HepG2 (cell line): ENCODE data around the gene NLRP12. TPM values are rescaled to one million over a fixed set of nuclear protein-coding genes. Genes with fewer than 3 reads are reported as not detected.

Experiments
- BCL6 ChIP-seq: IDR thresholded peaks from 2 replicates; pipeline ENCODE4 v1.6.1; 2016; ENCODE audit warnings: missing genetic modification reagents, missing compliant biosample characterization
- CBX5 ChIP-seq: sonication (generic); formaldehyde crosslinking; IDR thresholded peaks from 2 replicates; pipeline ENCODE4 v1.4.0; 2020; ENCODE audit warnings: missing genetic modification reagents, borderline replicate concordance
- DNMT3B ChIP-seq: conservative IDR thresholded peaks from 2 replicates; pipeline ENCODE4 v1.6.1; 2016; ENCODE audit warnings: missing biosample characterization, control low read depth
- ERF ChIP-seq: IDR thresholded peaks from 2 replicates; pipeline ENCODE4 v1.6.1; 2018; ENCODE audit warnings: missing biosample characterization, missing genetic modification reagents
- RCOR2 ChIP-seq: IDR thresholded peaks from 2 replicates; pipeline ENCODE4 v1.6.1; 2016; ENCODE audit warnings: missing biosample characterization, missing genetic modification reagents
- RFXANK ChIP-seq: IDR thresholded peaks from 2 replicates; pipeline ENCODE4 v1.6.1; 2016
- RXRA ChIP-seq: sonication (generic); formaldehyde crosslinking; IDR thresholded peaks from 2 replicates; pipeline ENCODE4 v1.5.1; 2020; ENCODE audit warnings: missing genetic modification reagents
- SKI ChIP-seq: fragments of 450-650 bp; IDR thresholded peaks from one replicate; pipeline ENCODE4 v1.6.1; 2018; ENCODE audit warnings: mild to moderate bottlenecking; ENCODE audit not compliant: partially characterized antibody
- ZMYM3 ChIP-seq: sonication (generic); formaldehyde crosslinking; IDR thresholded peaks from 2 replicates; pipeline ENCODE4 v1.5.1; 2020; ENCODE audit warnings: mild to moderate bottlenecking, missing genetic modification reagents
- ZNF12 ChIP-seq: sonication (generic); formaldehyde crosslinking; IDR thresholded peaks from 2 replicates; pipeline ENCODE4 v1.5.0; 2020; ENCODE audit warnings: missing genetic modification reagents
- ZNF337 ChIP-seq: sonication (generic); formaldehyde crosslinking; IDR thresholded peaks from 2 replicates; pipeline ENCODE4 v1.5.1; 2020; ENCODE audit warnings: missing genetic modification reagents, low read depth, mild to moderate bottlenecking, borderline replicate concordance
- ZNF572 ChIP-seq: sonication (generic); formaldehyde crosslinking; IDR thresholded peaks from 2 replicates; pipeline ENCODE4 v1.5.1; 2020; ENCODE audit warnings: mild to moderate bottlenecking, missing genetic modification reagents
- ZSCAN22 ChIP-seq: sonication (generic); formaldehyde crosslinking; IDR thresholded peaks from 2 replicates; pipeline ENCODE4 v1.4.0; 2020; ENCODE audit warnings: mild to moderate bottlenecking, missing genetic modification reagents
- polyA plus RNA-seq, 8 experiments: library from polyadenylated mRNA; depleted of rRNA in 3 of 8; stranded (reverse) in 7 of 8; unstranded in 1 of 8; fragments of >200 nt; fragmentation: Illumina TruSeq in 4 of 8; extraction: Trizol in 4 of 8; gene quantifications; 2 replicates each; pipeline versions ENCODE4 v1.2.1 to v1.2.3, GENCODE V29; 2011 to 2016; ENCODE audit warnings: low read depth in 4 of 8, missing spikeins in 1 of 8, mixed read lengths in 1 of 8; ENCODE audit not compliant: insufficient read depth in 1 of 8
- total RNA-seq, 5 experiments: library from RNA; depleted of rRNA; stranded (reverse); fragments of >200 nt; fragmentation: Illumina TruSeq; extraction: Trizol; gene quantifications; 2 replicates each; pipeline ENCODE4 v1.2.3, GENCODE V29; 2016; ENCODE audit warnings: low read depth in 1 of 5
- TF ChIP-seq, protein P1 (sequence below): sonication (generic); formaldehyde crosslinking; conservative IDR thresholded peaks from 2 replicates; pipeline ENCODE4 v1.4.0; 2020; ENCODE audit warnings: mild to moderate bottlenecking, missing genetic modification reagents, moderate library complexity
- TF ChIP-seq, protein P2 (sequence below): sonication (generic); formaldehyde crosslinking; IDR thresholded peaks from 2 replicates; pipeline ENCODE4 v1.5.0; 2020; ENCODE audit warnings: mild to moderate bottlenecking, missing genetic modification reagents, borderline replicate concordance
- TF ChIP-seq, protein P3 (sequence below): sonication (generic); formaldehyde crosslinking; IDR thresholded peaks from 2 replicates; pipeline ENCODE4 v1.4.0; 2020; ENCODE audit warnings: missing genetic modification reagents

NLRP12 gene
- total and polyA plus RNA-seq, 2 of the 13 experiments (the other 11 are each of a cell fraction or from before 2014, with no cell fraction given): 0.15 to 0.20 TPM

DNA sequence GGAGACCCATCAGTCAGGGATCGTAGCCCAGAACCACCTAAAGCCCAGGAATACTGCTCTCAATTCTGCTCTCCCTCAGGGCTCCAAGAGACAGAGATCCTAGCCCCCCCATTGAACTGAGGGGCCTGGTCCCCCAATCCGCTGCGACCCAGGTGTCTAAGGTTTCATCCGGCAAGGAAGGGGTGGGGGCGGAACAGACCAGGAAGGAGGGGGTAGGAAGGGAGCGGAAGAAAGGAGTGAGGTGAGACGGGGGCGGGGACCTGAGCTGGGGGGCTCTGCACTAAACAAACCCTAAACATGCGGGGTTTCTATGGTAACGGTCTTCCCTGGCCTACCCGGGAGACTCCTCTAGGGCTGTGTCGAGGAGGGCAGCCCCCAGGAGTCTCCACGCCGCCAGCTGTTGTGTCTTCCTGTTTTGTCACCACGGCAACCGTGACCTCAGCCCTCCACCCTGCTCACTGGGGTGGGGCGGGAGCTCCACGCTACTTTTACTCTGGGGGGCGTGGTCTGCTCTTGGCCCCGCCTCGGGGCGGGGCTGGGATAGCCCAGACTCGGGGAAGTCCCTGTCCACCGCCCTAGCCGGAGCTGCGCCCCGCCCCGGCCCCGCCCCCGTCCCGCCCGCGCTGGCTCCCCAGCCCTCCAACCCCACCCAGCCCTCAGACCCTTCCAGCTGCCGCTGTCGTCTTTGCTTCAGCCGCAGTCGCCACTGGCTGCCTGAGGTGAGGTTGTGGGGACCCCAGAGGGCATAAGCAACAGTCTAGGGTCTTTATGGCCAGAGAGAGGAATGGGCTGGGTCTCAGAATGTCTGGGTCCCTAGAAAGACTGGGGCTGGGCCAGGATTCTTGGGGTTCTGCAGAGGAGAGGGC is 43.3 kb upstream of the NLRP12 start, which contains the start of gene MYADM (continued):
- TF ChIP-seq, protein P1, sequence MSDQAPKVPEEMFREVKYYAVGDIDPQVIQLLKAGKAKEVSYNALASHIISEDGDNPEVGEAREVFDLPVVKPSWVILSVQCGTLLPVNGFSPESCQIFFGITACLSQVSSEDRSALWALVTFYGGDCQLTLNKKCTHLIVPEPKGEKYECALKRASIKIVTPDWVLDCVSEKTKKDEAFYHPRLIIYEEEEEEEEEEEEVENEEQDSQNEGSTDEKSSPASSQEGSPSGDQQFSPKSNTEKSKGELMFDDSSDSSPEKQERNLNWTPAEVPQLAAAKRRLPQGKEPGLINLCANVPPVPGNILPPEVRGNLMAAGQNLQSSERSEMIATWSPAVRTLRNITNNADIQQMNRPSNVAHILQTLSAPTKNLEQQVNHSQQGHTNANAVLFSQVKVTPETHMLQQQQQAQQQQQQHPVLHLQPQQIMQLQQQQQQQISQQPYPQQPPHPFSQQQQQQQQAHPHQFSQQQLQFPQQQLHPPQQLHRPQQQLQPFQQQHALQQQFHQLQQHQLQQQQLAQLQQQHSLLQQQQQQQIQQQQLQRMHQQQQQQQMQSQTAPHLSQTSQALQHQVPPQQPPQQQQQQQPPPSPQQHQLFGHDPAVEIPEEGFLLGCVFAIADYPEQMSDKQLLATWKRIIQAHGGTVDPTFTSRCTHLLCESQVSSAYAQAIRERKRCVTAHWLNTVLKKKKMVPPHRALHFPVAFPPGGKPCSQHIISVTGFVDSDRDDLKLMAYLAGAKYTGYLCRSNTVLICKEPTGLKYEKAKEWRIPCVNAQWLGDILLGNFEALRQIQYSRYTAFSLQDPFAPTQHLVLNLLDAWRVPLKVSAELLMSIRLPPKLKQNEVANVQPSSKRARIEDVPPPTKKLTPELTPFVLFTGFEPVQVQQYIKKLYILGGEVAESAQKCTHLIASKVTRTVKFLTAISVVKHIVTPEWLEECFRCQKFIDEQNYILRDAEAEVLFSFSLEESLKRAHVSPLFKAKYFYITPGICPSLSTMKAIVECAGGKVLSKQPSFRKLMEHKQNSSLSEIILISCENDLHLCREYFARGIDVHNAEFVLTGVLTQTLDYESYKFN: peak; percentile 86
- TF ChIP-seq BCL6 (CRISPR knock-in tag) (0 out of 2 replicates have a peak, but pooled peaks have one; percentile 48), SKI (peak; percentile 83), ZMYM3 (no peak), ZNF12 (CRISPR knock-in tag) (no peak), ERF (CRISPR knock-in tag) (peak; percentile 95), DNMT3B (CRISPR knock-in tag) (no peak), CBX5 (0 out of 2 replicates have a peak, but pooled peaks have one; percentile 34), ZNF337 (CRISPR knock-in tag) (no peak), ZSCAN22 (CRISPR knock-in tag) (no peak), RCOR2 (CRISPR knock-in tag) (no peak), RXRA (peak; percentile 85), ZNF572 (CRISPR knock-in tag) (peak; percentile 35; the same call in 1 of the 2 replicates), RFXANK (0 out of 2 replicates have a peak, but pooled peaks have one; percentile 64)
- TF ChIP-seq, protein P2, sequence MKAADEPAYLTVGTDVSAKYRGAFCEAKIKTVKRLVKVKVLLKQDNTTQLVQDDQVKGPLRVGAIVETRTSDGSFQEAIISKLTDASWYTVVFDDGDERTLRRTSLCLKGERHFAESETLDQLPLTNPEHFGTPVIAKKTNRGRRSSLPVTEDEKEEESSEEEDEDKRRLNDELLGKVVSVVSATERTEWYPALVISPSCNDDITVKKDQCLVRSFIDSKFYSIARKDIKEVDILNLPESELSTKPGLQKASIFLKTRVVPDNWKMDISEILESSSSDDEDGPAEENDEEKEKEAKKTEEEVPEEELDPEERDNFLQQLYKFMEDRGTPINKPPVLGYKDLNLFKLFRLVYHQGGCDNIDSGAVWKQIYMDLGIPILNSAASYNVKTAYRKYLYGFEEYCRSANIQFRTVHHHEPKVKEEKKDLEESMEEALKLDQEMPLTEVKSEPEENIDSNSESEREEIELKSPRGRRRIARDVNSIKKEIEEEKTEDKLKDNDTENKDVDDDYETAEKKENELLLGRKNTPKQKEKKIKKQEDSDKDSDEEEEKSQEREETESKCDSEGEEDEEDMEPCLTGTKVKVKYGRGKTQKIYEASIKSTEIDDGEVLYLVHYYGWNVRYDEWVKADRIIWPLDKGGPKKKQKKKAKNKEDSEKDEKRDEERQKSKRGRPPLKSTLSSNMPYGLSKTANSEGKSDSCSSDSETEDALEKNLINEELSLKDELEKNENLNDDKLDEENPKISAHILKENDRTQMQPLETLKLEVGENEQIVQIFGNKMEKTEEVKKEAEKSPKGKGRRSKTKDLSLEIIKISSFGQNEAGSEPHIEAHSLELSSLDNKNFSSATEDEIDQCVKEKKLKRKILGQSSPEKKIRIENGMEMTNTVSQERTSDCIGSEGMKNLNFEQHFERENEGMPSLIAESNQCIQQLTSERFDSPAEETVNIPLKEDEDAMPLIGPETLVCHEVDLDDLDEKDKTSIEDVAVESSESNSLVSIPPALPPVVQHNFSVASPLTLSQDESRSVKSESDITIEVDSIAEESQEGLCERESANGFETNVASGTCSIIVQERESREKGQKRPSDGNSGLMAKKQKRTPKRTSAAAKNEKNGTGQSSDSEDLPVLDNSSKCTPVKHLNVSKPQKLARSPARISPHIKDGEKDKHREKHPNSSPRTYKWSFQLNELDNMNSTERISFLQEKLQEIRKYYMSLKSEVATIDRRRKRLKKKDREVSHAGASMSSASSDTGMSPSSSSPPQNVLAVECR (CRISPR knock-in tag): peak; percentile 88; the same call in 1 of the 2 replicates
- TF ChIP-seq, protein P3, sequence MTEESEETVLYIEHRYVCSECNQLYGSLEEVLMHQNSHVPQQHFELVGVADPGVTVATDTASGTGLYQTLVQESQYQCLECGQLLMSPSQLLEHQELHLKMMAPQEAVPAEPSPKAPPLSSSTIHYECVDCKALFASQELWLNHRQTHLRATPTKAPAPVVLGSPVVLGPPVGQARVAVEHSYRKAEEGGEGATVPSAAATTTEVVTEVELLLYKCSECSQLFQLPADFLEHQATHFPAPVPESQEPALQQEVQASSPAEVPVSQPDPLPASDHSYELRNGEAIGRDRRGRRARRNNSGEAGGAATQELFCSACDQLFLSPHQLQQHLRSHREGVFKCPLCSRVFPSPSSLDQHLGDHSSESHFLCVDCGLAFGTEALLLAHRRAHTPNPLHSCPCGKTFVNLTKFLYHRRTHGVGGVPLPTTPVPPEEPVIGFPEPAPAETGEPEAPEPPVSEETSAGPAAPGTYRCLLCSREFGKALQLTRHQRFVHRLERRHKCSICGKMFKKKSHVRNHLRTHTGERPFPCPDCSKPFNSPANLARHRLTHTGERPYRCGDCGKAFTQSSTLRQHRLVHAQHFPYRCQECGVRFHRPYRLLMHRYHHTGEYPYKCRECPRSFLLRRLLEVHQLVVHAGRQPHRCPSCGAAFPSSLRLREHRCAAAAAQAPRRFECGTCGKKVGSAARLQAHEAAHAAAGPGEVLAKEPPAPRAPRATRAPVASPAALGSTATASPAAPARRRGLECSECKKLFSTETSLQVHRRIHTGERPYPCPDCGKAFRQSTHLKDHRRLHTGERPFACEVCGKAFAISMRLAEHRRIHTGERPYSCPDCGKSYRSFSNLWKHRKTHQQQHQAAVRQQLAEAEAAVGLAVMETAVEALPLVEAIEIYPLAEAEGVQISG (CRISPR knock-in tag): peak; percentile 63
